Muscle layer of duodenum (tissue), 2 donors: ENCODE measurements around the gene EMSY.
"Not testable (repeated sequence)": the region's sequence is repeated elsewhere in the genome, so short reads cannot be mapped to it uniquely, and the experiment has no call there.

Experiments used
- H3K27ac ChIP-seq: one replicate; pipeline ENCODE4 v1.7.0; 2013; ENCODE audit warnings: mild to moderate bottlenecking, low read length
- H3K27me3 ChIP-seq: one replicate; pipeline ENCODE4 v1.7.0; 2013; ENCODE audit warnings: low read depth, mild to moderate bottlenecking, control low read depth, low read length
- H3K36me3 ChIP-seq, 2 donors: one replicate each; pipeline ENCODE4 v1.7.0; 2013; ENCODE audit warnings: low read length in 2 of 2, control low read depth in 1 of 2, mild to moderate bottlenecking in 1 of 2; ENCODE audit not compliant: insufficient read depth in 2 of 2, control insufficient read depth in 1 of 2
- H3K4me1 ChIP-seq, 2 donors: one replicate each; pipeline ENCODE4 v1.7.0; 2013; ENCODE audit warnings: low read length in 2 of 2, mild to moderate bottlenecking in 2 of 2, control low read depth in 1 of 2, moderate library complexity in 1 of 2; ENCODE audit not compliant: insufficient read depth in 2 of 2, control insufficient read depth in 1 of 2
- H3K4me3 ChIP-seq, 2 donors: one replicate each; pipeline ENCODE4 v1.7.0; 2013; ENCODE audit warnings: low read length in 2 of 2, low read depth in 1 of 2, mild to moderate bottlenecking in 1 of 2
- H3K9me3 ChIP-seq, 2 donors: one replicate each; pipeline ENCODE4 v1.7.0; 2013; ENCODE audit warnings: low read length in 2 of 2, control low read depth in 1 of 2, mild to moderate bottlenecking in 1 of 2; ENCODE audit not compliant: control insufficient read depth in 1 of 2
- donor health status: healthy.

Gene EMSY

GRCh38 chr11:76444384-76445120, at the start of gene EMSY:
Gene EMSY, plus strand, starts transcription at chr11:76445018. Its CDS starts 1,921 bp downstream, at chr11:76446939.
- Histone ChIP-seq H3K4me3 (peak within 1 kb of the TSS; percentile 95 to 99), H3K4me1 (peaks cover 7 to 11% of the 10 kb centered on the region in 2 donors), H3K27ac (peak within 1 kb of the TSS; percentile 97), H3K9me3 (no peaks in the 10 kb centered on the region), H3K27me3 (no peaks in the 10 kb centered on the region), H3K36me3 (peaks cover 4 to 5% of the 10 kb centered on the region in 2 donors)

GRCh38 chr11:76395296-76395695, 49.5 kb upstream of the EMSY start:
- Histone ChIP-seq H3K4me1 (peaks cover 0 to 5% of the 10 kb centered on the region in 2 donors), H3K27me3 (no peaks in the 10 kb centered on the region), H3K4me3 (no peak overlapping the region), H3K9me3 (no peaks in the 10 kb centered on the region), H3K36me3 (no peaks in the 10 kb centered on the region), H3K27ac (no peak overlapping the region)

GRCh38 chr11:76397383-76397782, 47.4 kb upstream of the EMSY start:
- H3K4me1 ChIP-seq: no peaks in the 10 kb centered on the region
- H3K9me3 ChIP-seq: no peaks in the 10 kb centered on the region
- H3K27ac ChIP-seq: no peak overlapping the region
- H3K36me3 ChIP-seq: no peaks in the 10 kb centered on the region
- no peaks in the 10 kb centered on the region for H3K27me3 ChIP-seq
- H3K4me3 ChIP-seq: no peak overlapping the region

GRCh38 chr11:76400967-76401366, 43.9 kb upstream of the EMSY start:
- no peak overlapping the region for H3K4me3 ChIP-seq
- H3K36me3 ChIP-seq: no peaks in the 10 kb centered on the region
- no peak overlapping the region for H3K27ac ChIP-seq
- H3K27me3 ChIP-seq: no peaks in the 10 kb centered on the region
- H3K9me3 ChIP-seq: no peaks in the 10 kb centered on the region
- H3K4me1 ChIP-seq: no peaks in the 10 kb centered on the region

GRCh38 chr11:76401484-76401883, 43.3 kb upstream of the EMSY start:
- not testable (repeated sequence) for H3K4me3 ChIP-seq, H3K36me3 ChIP-seq, H3K4me1 ChIP-seq, H3K9me3 ChIP-seq, H3K27ac ChIP-seq, H3K27me3 ChIP-seq

- Histone ChIP-seq H3K36me3 (no peaks in the 10 kb centered on the region), H3K4me3 (no peak overlapping the region), H3K4me1 (no peaks in the 10 kb centered on the region), H3K9me3 (no peaks in the 10 kb centered on the region), H3K27ac (no peak overlapping the region), H3K27me3 (no peaks in the 10 kb centered on the region)
Observed at GRCh38 chr11:76406359-76406758, 38.5 kb upstream of the EMSY start.

GRCh38 chr11:76408171-76408965, 36.5 kb upstream of the EMSY start:
- Histone ChIP-seq H3K4me1 (no peaks in the 10 kb centered on the region), H3K27ac (no peak overlapping the region), H3K36me3 (no peaks in the 10 kb centered on the region), H3K4me3 (no peak overlapping the region), H3K27me3 (no peaks in the 10 kb centered on the region), H3K9me3 (no peaks in the 10 kb centered on the region)

- Histone ChIP-seq H3K36me3 (no peaks in the 10 kb centered on the region), H3K9me3 (no peaks in the 10 kb centered on the region), H3K27me3 (no peaks in the 10 kb centered on the region), H3K4me1 (no peaks in the 10 kb centered on the region), H3K27ac (no peak overlapping the region), H3K4me3 (no peak overlapping the region)
Observed at GRCh38 chr11:76410851-76411357, 33.9 kb upstream of the EMSY start.

GRCh38 chr11:76415073-76415472, 29.7 kb upstream of the EMSY start:
- Histone ChIP-seq H3K27me3 (no peaks in the 10 kb centered on the region), H3K4me1 (no peaks in the 10 kb centered on the region), H3K27ac (no peak overlapping the region), H3K9me3 (no peaks in the 10 kb centered on the region), H3K4me3 (no peak overlapping the region), H3K36me3 (no peaks in the 10 kb centered on the region)

GRCh38 chr11:76419896-76420295, 24.9 kb upstream of the EMSY start:
- Histone ChIP-seq H3K4me1 (no peaks in the 10 kb centered on the region), H3K4me3 (no peak overlapping the region), H3K36me3 (no peaks in the 10 kb centered on the region), H3K27ac (no peak overlapping the region), H3K27me3 (no peaks in the 10 kb centered on the region), H3K9me3 (no peaks in the 10 kb centered on the region)

- Histone ChIP-seq H3K36me3 (no peaks in the 10 kb centered on the region), H3K27me3 (no peaks in the 10 kb centered on the region), H3K9me3 (no peaks in the 10 kb centered on the region), H3K4me1 (no peaks in the 10 kb centered on the region), H3K27ac (no peak overlapping the region), H3K4me3 (no peak overlapping the region)
Observed at GRCh38 chr11:76424379-76424778, 20.4 kb upstream of the EMSY start.
